Endometrial microvascular endothelial cells (primary cell): Measurements from ENCODE around the gene PCTP. TPM values are rescaled to one million over a fixed set of nuclear protein-coding genes. Genes with fewer than 3 reads are reported as not detected.

ENCODE experiments used
- in situ Hi-C: cut with HindIII; loops from 2 replicates; pipeline ENCODE4 v1.10.0; 2017; ENCODE audit warnings: low sequenced_read_pairs, low pct_unique_long_range_greater_than_20kb; ENCODE audit errors: inconsistent ontology term
- total RNA-seq: library from RNA; depleted of rRNA; stranded (reverse); fragments of >200 nt; gene quantifications from one replicate; pipeline ENCODE4 v1.2.3, GENCODE V29; 2015; ENCODE audit errors: inconsistent ontology term

PCTP gene
- total RNA-seq, 1 donor from 2014 or later = 36.7 TPM

DNA sequence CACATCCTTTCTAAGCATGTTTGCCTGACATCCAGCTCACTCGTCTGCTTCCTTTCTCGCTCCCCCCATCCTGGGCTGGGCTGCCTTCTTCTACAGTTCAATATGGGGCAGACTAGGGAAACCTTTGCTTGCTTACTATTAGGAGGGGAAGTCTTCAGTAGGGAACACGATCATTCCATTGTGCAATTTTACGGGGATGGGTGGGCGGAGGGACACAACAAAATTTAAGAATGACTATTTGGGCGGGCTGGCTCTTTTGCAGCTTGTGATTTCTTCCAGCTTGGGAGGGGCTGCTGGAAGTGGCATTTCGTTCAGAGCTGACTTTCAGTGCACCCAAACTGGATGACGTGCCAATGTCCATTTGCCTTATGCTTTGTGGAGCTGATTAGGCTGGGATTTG is 25.4 kb downstream of the PCTP start:
- in situ Hi-C loops = no loop called here

DNA sequence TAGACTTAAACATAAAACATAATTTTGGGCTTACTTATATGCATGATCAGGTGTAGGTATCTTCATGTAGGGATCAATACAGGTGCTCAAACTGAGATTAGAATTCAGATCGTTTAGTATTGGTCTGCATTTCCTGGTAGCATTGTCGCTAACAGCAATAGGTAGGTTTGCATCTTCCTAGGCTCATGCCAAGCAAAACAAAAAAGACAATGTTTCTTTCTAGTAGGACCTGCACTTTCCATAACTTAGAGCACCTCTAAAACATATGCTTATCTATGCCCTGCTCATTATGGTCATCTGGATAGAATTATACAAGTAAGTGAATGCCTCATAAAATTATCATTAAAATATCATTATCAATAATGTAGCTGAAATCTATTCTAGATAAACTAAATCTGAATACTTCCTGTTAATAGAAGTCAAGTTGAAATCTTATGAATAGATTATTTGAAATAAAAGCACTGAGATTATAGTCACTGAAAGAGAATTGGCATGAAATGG is 26.7 kb downstream of the PCTP start:
- in situ Hi-C loops = no loop called here

DNA sequence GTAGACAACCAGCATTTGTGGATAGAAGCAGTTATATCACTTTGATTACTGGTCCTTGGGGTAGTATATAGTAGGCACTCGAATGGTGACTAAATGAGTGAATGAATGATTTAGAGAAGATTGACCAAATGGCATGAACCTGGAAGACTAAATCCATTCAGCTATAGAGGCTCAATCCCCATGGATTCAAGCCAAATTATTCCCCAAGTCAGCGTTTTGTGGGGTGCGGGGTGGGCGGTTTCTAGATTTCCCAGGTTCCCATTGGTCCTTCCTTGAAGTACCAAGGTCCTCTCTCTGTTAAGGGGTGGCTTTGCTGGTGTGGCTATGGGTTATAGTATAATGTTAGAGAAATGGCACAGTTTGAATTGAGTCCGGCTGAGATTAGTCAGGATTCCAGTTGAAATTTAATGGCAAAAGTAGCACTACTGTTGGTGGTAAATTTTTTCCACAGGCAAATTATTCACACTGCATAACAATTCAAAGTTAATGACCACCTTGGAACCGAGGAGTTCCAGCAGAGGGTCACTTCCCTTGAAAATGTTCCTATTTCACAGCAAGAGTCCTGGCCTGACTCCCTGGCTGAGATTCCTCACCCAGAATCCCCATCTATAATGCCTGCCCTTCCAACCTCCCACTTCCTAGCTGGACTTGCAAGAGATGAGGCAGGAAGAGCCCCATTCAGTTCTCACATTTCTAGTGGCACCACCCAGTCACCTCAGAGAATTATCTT is 27.7 kb downstream of the PCTP start:
- in situ Hi-C loops = no loop called here

DNA sequence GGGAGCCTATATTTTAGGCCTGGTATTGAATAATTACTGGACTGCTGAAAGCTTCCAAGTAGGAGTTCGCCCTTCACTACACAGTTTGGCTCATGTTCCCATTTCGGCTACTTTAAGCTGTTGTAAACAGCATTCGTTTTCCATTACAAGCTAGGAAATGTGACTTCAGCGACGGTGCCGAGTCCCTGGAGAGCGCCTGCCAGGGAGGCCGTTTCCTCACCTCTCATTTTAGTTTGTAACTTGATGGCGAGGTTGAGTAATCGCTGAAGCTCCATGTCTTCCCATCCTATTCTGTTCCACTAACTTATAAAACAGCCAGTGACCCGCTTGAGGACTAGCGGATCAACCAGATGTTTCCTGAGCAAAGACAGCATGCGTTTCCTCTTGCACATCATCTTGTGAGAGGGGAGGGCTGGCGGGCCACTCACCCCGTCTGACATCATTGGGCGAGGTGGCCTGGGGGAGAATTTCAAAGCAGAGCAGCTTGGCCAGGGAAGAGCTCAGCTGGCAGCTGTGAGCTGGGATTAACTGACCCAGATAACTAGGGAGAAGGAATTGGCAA is 32.9 kb downstream of the PCTP start:
- in situ Hi-C loops = no loop called here

DNA sequence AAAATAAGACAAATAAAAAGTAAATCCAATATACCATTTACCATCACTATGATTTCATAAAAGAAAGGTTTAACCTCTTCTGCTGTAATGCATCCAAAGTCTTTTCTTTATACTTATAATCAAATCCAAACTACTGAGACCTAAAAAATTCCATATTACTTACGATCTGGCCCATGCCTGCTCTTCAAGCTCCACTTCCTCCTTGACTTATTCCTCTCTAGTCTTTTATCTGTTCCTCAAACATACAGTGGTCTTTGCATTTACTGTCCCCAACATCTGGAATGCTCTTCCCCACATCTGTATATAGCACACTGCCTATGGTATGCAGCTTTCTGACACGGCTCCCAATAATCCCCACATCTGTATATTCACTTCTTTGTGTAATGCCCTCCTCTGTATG is 33.8 kb downstream of the PCTP start:
- in situ Hi-C loops = no loop called here

DNA sequence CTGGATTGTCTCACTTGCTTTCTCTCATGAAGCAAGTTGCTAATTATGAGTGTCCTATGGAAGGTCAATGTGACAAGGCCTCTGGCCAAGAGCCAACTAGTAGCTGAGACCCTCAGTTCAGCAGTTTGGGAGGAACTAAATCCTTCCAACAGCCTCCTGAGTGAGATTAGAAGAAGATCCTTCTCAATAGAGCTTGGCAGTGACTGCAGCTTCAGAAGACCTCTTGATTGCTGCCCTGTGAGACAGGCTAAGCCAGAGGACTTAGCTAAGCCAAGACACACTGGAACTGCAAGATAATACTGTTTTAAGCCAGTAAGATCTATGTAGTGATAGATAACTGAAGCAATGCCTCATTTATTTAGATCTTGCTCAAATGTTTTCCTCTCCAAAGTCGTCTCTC is 34.3 kb downstream of the PCTP start:
- in situ Hi-C loops = no loop called here

DNA sequence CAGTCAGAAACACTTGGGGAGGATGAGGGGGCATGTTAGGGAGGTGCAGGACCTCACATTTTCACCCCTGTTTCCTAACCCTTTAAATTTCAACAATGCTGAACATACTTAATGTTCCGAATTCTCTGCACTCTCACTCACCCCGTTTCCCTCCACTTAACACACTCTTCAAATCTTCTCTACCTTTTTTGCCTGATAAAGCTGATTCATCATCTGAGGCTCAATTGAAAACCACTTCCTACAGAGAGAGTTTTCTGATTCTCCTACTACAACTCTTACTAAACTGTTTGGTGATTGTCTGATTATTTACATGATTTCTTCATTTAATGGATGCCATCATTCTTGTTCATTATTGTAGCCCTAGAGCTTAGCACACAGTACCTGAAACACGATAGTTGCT is 42.4 kb downstream of the PCTP start:
- in situ Hi-C loops = no loop called here

DNA sequence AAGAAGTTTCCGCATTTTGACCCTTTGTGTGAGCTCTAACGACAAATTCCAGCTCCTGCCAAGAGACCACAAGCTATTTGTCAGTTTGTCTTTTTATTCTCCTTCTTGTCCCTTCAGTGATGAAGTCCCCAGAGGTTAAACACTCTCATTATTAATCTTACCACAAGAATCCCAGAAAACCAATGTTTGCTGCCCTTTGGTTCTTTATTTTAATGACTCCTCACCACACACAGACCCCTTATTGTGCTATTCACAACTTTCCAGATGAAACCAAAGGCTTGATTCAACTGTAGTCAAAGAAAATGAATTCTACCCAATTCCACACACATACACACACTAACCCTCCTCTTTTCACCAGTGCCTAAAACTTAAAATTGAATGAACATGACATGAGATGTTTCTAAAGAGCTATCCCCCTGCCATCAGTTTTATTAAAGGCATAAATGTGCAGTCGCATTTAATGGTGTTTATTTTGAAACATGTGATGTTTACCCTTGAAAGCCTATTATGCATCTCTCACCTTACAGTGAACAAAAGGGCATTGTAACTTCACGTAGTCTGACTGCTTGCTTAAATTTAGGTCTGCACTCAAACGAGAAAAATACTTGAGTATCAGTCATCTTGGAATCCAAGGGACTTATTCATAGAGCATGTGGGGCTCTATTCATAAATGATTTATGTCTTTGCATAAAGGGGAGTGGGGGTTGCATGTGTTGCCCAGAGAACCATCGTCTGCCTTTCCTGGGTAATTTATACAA is 44.1 kb downstream of the PCTP start:
- in situ Hi-C loops = no loop called here

DNA sequence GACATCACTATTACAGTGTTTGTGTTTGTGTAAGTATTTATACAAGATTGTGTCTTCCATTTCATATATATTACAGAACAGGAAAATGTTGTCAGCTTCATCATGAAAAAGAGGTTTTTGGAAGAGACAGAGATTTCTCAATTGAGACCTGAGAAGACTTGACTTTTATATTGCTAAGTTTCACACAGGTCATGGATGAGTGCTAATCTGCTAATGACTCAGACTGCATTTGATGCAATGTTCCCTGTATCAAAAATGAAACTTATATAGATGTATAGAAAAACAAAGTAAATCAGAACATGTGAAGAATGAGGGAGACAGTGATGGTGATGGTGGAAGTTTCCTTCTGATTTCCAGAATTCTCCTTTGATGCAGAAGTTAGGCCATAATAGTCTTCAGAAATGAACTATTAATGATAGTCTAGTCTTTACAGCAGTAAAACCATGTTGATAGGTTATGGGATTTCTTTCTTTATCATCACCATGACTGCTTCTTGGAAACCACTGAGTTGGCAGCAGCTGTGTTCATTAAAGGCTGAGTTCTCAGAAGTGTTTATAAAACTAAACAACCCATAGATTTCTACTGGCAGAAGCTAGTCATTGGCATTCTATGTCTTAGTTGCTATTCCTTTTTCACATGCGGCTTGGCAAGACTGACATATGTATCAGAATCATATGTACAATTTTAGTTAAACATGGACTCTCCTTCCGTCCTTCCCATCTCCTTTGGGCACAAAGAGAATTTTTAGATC is 56.1 kb downstream of the PCTP start:
- in situ Hi-C loops = no loop called here

DNA sequence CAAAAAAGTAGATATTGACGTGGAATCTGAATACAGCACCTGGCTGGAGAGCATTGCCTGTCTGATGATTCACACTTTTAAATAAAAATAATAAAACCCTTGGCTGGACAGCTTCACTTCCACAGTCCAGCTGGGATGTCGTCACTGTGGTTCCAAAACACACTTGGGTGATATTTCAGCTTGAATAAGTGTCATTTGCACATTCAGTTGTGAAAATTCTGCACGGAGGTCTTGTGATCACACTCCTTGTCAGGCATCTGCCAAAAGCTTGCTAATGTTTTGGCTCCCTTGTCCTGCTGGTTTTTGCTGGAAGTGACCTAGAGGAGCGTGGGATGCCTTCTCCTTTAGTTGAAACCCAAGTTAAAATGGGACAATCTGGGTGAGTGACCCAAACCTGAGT is 60.7 kb downstream of the PCTP start:
- in situ Hi-C loops = no loop called here

DNA sequence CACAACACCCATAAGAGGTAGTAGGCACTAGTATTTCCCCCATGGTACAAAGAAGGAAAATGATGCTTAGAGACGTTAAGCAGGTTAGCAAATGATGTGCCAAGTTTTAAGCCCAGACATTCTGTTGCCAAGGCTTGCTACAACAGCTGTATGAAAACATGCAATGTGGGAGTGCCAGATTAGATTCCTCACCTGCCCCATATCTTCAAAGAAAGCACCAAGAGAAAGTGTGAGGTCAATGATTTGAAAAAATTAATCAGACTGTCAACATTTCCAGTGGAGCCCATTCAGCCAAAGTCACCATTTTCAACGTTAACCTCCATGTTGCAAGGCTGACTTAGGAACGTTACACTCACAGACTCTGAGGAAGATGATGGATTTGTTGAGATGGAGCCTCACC is 61.5 kb downstream of the PCTP start:
- in situ Hi-C loops = no loop called here

DNA sequence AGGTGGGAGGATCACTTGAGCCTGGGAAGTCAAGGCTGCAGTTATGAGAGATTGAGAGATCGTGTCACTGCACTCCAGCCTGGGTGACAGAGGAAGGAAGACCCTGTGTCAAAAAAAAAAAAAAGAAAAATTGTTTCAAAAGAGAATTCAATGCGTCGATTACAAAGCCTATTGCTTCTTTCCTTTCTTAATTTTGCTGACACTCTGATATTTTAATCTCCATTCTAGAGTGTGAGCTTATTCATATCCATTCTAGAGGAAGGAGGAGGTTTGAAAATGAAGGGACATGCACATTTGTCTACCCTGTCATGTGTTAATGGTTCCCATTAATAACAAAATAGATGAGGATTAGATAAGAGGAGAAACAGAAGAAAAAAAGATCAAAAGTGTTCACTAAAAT is 63.1 kb downstream of the PCTP start:
- in situ Hi-C loops = no loop called here

DNA sequence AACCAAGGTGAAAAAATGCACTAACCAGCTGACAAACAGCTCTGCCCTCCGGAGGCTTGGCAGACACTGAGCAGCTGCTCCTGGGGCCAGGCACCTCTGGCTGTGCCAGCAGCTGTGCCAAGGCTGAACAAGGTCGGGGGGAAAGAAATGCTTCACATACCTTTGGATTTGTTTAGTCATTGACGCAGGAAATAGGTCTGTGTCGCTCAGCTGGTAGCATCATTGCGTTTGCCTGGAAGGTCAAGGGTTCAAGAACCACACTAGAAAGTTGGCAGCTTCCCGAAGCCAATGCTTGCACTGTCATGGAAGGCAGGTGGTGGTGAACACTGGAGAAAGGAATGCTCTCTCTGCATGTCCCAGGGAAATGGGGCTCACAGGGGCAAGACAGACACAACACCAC is 63.5 kb downstream of the PCTP start:
- in situ Hi-C loops = no loop called here

DNA sequence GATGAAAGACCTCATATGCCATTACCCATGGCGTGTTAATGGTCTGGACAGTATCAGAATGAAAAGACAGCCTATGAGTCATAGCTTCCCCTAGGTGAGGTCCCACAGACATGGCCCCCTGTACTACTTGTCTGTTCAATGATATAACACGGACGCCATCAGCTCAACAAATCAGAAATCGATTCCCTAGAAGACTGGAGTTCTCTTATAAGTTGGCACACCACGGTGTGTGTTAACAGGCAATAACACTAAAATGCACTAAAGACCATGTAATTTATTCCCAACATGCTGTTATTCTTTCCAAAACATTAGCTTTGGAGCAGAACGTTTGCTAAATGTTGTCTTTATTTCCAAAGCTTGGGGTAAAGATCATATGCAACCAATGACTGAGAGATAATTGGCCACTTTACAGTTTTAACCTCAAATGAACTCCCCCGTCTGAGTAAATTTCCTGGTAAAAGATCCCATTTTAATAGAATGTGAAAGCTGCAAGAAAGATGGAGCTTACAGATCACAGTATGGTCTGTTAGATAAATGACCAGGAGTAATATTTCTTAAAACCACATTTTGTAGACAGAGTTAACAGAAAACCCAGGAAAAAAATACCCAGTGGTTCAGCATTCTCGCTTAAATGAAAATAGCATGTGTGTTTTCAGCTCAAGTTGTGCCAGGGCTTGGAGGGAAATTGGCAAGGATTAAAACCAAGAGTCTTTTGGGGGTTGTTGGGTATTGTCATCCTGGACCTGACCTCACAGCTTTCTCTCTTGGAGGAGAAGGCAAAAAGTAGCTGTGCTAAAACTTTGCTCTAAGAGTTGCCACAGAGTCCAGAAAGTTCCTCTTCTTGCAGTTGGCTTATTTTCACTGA is 65.9 kb downstream of the PCTP start:
- in situ Hi-C loops = no loop called here

DNA sequence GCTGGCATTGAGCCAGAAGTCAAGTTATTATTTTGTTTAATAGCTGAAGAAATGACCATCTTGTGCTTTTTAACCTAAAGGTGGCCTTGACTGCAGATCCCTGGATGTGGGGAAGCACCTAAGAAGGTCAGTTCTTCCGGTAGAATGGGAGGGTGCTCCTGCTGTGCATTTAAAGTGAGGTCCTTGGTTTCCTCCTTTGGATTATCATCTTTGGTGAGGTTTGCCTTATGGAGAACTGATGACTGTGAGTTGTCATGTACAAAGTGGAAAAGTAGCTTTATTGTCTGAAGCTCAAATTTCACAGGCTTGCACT is 66.5 kb downstream of the PCTP start:
- in situ Hi-C loops = no loop called here

DNA sequence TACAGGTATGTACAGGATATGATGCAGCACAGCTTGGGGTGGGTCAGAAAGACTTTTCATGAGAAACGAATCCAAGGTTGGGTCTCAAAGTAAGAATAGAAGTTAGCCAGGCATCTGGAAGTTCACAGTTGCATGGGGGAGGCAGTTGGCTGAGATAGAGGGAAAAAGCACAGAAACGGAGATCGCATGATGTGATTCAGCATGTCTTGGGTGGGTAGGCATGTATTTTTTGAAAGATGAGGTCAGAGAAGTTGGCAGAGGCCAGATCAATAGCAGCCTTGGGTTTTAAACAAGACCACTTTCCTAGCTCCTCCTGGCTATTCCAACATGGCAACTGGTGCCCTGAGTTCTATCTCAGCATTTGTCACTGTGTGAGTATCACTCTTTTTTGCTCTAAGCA is 67.2 kb downstream of the PCTP start:
- in situ Hi-C loops = no loop called here

DNA sequence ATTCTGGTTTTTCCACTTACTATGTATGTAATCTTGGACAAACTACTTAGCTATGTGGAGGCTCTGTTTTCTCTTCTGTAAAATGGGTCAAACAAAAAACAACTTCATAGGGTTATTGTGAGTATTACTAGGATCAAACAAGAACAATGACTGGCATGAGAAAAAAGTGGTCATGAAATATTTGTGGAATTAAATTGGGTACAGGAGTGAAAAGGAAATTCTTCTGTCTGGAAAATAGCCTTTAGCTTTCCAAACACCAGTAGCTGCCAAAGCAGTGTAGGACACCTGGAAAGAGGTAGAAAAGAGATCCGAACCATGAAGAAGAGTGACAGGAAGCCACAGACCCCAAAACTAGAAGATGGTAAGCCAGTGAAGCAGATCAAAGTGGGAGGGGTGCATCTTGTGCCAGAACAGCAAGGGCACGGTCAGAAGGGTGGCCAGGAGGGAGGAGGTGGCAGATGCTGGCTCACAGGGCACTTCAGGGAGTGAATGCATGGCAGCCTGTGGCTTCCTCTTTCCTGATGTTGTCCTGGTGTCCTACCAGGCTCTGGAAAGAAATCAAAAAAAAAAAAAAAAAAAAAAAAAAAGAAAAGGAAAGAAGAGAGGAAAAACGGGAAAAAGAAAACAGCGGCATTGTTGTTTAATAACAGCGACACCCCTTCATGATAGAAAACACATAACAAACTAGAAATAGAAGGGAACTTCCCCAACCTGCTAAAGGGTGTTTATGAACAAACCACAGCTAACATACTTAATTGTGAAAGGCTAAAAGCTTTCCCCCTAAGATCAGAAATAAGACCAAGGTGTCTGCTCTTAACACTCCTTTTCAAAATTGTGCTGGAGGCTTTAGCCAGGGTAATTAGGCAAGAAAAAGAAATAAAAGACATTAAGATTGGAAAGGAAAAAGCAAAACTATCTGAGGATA is 67.9 kb downstream of the PCTP start:
- in situ Hi-C loops = no loop called here

DNA sequence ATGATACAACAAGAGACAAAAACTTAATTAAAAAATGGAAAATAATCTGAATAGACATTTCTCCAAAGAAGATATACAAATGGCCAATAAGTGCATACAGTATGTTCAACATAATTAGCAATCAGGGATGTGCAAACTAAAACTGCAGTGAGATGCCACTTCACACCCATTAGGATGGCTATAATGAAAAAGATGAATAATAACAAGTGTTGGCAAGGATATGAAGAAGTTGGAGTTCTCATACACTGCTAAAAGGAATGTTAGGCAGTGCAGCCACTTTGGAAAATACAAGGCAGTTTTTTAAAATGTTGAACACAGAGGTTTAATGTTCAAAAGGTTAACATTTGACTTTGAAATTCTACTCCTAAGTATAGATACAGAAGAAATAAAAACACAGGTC is 69.8 kb downstream of the PCTP start:
- in situ Hi-C loops = no loop called here
